ENCODE data around the gene SORCS2.

Gene SORCS2

GRCh38 chr4:7384003-7384928, 191.9 kb downstream of the SORCS2 start:
- TF ChIP-seq CTCF (IDR thresholded peaks at IDR 0.05; ENCODE audit: low read depth, low read length): no peak
- Histone ChIP-seq H4K20me1 (ENCODE audit: insufficient read depth, low read length) (no peaks in the 10 kb centered on the region), H3K4me3 (ENCODE audit: low read length) (no peak overlapping the region), H3K9ac (ENCODE audit: low read length) (no peak overlapping the region), H3K36me3 (replicated peaks; ENCODE audit: low read depth, low read length) (no peaks in the 10 kb centered on the region), H2AFZ (ENCODE audit: low read depth, low read length) (no peak overlapping the region), H3K79me2 (ENCODE audit: low read length) (no peaks in the 10 kb centered on the region), H3K9me3 (ENCODE audit: insufficient read depth, low read length) (no peaks in the 10 kb centered on the region), H3K27me3 (ENCODE audit: low read depth, low read length) (no peaks in the 10 kb centered on the region), H3K4me2 (ENCODE audit: low read length) (no peak overlapping the region), H3K4me1 (ENCODE audit: low read length) (no peaks in the 10 kb centered on the region), H3K27ac (ENCODE audit: low read length) (no peak overlapping the region)

- Histone ChIP-seq H3K4me2 (ENCODE audit: low read length) (no peak overlapping the region), H3K9ac (ENCODE audit: low read length) (no peak overlapping the region), H4K20me1 (ENCODE audit: insufficient read depth, low read length) (no peaks in the 10 kb centered on the region), H3K36me3 (replicated peaks; ENCODE audit: low read depth, low read length) (no peaks in the 10 kb centered on the region), H3K4me3 (ENCODE audit: low read length) (no peak overlapping the region), H3K79me2 (ENCODE audit: low read length) (no peaks in the 10 kb centered on the region), H3K4me1 (ENCODE audit: low read length) (no peaks in the 10 kb centered on the region), H2AFZ (ENCODE audit: low read depth, low read length) (no peak overlapping the region), H3K27me3 (ENCODE audit: low read depth, low read length) (no peaks in the 10 kb centered on the region), H3K27ac (ENCODE audit: low read length) (no peak overlapping the region), H3K9me3 (ENCODE audit: insufficient read depth, low read length) (no peaks in the 10 kb centered on the region)
- TF ChIP-seq EZH2phosphoT487 (IDR thresholded peaks at IDR 0.05; ENCODE audit: low read depth): no peak
- no peak for TF ChIP-seq CTCF (IDR thresholded peaks at IDR 0.05; ENCODE audit: low read depth, low read length)
Observed at GRCh38 chr4:7384929-7385890, 192.9 kb downstream of the SORCS2 start.

GRCh38 chr4:7387925-7388324, 195.6 kb downstream of the SORCS2 start:
- Histone ChIP-seq H3K27ac (ENCODE audit: low read length) (no peak overlapping the region), H3K9ac (ENCODE audit: low read length) (no peak overlapping the region), H3K79me2 (ENCODE audit: low read length) (no peaks in the 10 kb centered on the region), H2AFZ (ENCODE audit: low read depth, low read length) (no peak overlapping the region), H4K20me1 (ENCODE audit: insufficient read depth, low read length) (no peaks in the 10 kb centered on the region), H3K27me3 (ENCODE audit: low read depth, low read length) (no peaks in the 10 kb centered on the region), H3K4me3 (ENCODE audit: low read length) (no peak overlapping the region), H3K4me1 (ENCODE audit: low read length) (no peaks in the 10 kb centered on the region), H3K36me3 (replicated peaks; ENCODE audit: low read depth, low read length) (no peaks in the 10 kb centered on the region), H3K4me2 (ENCODE audit: low read length) (no peak overlapping the region), H3K9me3 (ENCODE audit: insufficient read depth, low read length) (no peaks in the 10 kb centered on the region)
- TF ChIP-seq CTCF (IDR thresholded peaks at IDR 0.05; ENCODE audit: low read depth, low read length) (no peak), EZH2phosphoT487 (IDR thresholded peaks at IDR 0.05; ENCODE audit: low read depth) (no peak)

- Histone ChIP-seq H3K79me2 (ENCODE audit: low read length) (no peaks in the 10 kb centered on the region), H3K9ac (ENCODE audit: low read length) (no peak overlapping the region), H3K27me3 (ENCODE audit: low read depth, low read length) (no peaks in the 10 kb centered on the region), H3K4me3 (ENCODE audit: low read length) (no peak overlapping the region), H3K9me3 (ENCODE audit: insufficient read depth, low read length) (no peaks in the 10 kb centered on the region), H3K36me3 (replicated peaks; ENCODE audit: low read depth, low read length) (no peaks in the 10 kb centered on the region), H3K4me1 (ENCODE audit: low read length) (no peaks in the 10 kb centered on the region), H4K20me1 (ENCODE audit: insufficient read depth, low read length) (no peaks in the 10 kb centered on the region), H3K4me2 (ENCODE audit: low read length) (no peak overlapping the region), H3K27ac (ENCODE audit: low read length) (no peak overlapping the region), H2AFZ (ENCODE audit: low read depth, low read length) (no peak overlapping the region)
- no peak for TF ChIP-seq CTCF (IDR thresholded peaks at IDR 0.05; ENCODE audit: low read depth, low read length)
- TF ChIP-seq EZH2phosphoT487 (IDR thresholded peaks at IDR 0.05; ENCODE audit: low read depth): no peak
Observed at GRCh38 chr4:7388627-7389026, 196.3 kb downstream of the SORCS2 start.
